Glomerular visceral epithelial cell (primary cell): Measurements from ENCODE around the gene STK10.
A peak's percentile ranks its signal among the peaks of the same experiment; 100 is the strongest.
"Not testable (repeated sequence)": the region's sequence is repeated elsewhere in the genome, so short reads cannot be mapped to it uniquely, and the experiment has no call there.

Experiments used
- DNase-seq: peaks from one replicate; pipeline ENCODE4 v3.0.0-alpha.2; 2016; ENCODE audit errors: extremely low spot score

STK10 gene

DNA sequence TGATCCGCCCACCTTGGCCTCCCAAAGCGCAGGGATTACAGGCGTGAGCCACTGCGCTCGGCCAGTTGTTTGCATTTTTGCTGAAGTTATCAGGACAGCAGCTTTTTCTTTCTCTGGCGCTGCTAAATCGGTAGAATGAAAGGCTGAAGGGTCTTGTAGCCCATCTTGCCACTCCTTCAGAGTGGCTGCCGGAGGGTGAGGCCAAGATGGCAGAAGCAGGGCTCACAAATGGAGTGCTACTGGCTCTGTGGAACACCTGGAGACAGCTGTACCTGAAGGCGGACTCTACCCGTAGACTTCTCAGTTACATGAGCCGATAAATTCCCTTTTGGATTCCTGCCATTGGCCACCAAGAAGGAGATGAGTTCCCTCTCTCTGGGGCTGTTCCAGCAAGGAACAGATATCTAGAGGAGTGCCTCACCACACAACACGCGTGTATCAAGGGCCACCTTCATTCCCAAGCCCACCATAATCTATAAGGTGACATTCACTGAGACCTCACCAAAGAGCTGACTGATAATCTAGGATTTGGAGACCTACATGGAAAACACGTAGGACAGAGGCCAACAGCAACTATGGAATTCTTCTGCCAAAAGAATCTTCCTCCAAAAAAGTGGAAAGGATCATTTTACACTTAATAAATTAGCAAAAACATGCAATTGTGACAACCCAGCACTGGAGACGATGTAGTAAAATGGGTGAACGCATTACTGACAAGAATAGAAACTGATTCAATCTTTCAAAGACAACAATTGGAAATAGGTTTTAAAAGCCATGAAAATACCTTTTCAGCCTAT is 21.8 kb downstream of the STK10 start:
- DNase-seq = no peak

GRCh38 chr5:172165465-172165864 is 22.6 kb downstream of the STK10 start:
- no peak for DNase-seq

DNA sequence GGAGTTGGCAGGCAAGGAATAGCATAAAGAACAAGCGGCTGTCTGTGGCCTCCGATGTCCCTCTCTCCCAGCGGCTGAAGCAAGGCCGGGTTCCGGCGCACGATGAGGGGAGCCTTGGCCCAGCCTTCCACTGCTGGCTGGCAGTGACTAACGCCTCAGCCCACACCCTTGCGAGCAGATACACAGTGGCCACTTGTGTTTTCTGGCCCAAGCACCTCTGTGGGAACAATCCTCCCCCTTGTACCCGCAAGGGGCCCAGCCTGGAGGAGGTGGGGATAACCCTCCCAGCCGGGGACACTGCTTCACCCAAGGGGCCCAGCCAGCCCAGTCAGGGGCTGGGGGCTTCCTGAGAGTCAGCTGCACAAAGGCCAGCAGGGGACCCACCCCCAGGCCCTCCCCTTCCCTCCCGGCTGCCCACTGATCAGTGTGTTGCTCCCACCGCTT is 23.2 kb downstream of the STK10 start:
- no peak for DNase-seq

- no peak for DNase-seq
These were observed 24.7 kb downstream of the STK10 start for GRCh38 chr5:172163346-172163745.

GRCh38 chr5:172162987-172163343 is 25.1 kb downstream of the STK10 start:
- no peak for DNase-seq

DNA sequence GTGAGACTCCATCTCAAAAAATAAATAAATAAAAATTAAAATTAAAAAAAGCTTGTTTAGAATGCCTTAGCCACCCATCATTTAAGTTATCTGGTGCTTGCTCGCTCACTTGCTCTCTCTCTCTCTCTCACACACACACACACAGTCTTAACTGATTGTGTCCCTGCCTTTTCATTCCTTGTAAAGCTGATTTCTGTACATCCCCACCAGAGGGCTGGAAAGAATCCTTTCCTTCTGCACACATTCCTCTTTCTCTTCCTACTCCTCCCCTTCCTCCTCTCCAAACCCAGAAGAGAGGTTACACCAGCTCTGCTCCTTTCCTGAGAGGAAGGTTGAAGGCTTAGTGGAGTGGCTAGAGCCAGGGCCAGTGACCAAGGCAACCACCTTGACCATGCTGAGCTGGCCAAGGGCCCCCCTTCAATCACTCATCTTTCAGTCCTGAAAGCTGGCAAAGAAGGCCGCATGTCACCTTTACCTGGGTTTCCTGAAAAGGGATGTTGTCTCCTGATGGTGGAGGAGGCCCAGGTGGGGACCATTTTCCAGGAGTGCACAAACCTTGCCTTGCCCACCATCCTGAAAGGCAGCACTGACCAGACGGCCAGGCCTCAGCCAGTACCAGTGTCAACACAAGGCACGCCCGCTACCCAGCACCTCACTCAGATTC is 25.6 kb downstream of the STK10 start:
- no peak for DNase-seq

DNA sequence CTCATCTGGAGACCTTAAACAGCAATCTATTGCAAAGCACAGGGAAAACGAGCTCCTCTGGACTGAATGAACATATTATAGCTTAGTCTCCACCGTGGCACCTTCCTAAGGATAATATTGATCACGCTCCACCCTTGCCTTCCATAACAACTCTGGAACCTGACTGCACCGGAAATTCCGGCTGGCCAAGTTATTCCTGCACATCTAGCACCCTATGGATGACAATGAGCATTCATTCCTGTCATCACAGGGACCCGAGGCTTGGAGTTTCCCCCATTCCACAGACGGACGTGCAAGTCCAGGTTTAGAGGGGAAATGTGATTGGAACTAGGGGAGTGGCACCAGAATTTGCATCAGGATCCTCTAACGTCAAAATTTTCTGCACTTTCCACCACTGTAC is 27.5 kb downstream of the STK10 start:
- no peak for DNase-seq

DNA sequence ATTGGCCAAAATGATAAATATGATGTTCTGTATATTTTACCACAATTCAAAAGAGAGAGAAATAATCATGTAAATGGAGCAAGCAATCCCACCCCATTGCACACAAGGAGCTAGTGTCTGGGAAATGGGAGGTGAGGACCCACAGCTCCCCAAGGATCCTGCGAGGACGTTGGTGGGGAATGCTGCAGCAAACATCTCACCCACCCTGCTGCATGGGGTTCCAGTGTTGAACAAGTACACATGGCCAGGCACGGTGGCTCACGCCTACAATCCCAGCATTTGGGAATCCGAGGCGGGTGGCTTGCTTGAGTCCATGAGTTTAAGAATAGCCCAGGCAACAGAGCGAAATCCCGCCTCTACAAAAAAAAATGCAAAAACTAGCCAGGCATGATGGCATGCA is 29.0 kb downstream of the STK10 start:
- DNase-seq = no peak

- DNase-seq = no peak
These were observed 31.5 kb downstream of the STK10 start for GRCh38 chr5:172156541-172156994.

GRCh38 chr5:172155101-172155500 is 32.9 kb downstream of the STK10 start:
- DNase-seq = not testable (repeated sequence)

DNA sequence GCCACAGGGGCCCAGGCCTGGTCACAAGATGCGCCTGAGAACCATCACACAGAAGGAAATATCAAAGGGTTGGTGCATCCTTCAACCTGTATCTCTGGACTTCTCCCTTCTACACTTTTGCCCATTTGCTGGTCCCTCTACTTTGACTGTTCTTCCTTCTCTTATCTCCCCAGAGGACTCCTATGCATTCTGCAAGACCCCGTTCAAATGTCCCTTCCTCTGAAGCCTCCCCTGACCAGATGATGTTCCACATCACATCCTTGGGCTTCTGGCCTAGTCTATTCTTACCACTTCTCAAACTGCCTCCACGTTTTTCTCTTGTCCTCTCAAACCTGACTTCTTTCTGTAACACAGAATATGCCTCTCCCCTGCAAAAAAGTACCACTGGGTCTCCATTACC is 34.3 kb downstream of the STK10 start:
- no peak for DNase-seq

DNA sequence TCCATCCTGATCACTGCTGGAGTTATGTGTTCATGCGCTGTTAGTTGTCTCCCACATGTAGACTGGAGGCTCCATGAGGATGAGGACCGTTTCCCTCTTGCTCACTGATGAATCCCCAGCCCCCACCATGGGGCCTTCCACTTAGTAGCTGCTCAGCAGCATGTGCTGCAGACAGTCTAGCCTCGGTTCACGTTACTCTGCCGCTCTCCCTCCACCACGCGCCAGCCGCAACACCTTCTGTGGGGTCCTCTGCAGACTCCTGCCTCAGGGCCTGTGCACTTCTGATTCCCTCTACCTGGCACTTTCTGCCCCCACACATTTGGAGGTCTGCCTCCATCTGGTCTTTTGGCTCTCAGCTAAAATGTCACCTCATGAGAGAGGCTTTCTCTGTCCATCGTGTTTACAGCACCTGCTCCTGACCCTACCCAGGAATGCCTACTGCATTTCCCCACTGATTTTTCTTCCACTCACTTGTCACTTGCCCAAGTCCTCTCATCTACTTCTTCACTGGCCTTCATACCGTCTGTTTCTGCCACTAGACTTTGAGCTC is 36.3 kb downstream of the STK10 start:
- no peak for DNase-seq

DNA sequence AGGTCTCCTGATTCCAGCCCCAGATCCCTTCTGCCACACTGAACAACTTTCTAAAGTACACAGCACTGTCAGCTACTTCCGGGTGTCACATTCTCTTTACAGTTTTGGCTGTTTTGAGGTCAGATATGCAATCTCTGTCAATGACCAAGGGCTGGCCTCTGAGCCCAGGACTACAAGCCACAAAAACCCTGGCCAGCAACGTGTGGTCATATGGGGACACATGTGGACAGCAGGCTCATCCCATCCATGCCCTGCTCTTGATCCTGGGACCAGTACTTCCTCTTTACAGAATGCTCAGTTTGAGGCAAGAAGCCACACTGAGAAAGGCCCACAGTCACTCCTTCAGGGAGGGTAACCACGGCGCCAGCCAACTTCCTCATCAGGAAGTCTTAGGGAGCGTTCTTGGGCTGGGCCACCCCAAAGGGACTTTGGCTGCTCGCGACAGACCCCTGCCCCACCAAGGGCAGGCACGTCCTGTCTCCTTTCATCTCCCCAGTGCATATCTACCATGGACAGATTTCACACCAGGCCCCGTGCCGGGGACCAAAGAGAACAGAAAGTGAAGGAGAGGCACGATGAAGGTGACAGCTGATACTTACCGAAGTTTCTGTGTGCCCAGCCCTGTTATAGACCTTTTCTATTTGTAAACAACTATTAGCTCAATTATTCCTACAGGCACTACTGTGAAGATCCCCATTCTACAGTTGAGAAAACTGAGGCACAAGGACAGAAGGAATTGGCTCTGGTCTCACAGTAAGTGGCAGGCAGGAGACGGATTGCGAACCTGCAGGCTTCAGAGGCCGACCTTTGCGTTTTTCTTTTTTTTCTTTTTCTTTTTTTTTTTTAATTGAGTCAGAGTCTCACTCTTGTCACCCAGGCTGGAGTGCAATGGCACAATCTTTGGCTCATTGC is 37.3 kb downstream of the STK10 start:
- DNase-seq = peak; percentile 20

DNA sequence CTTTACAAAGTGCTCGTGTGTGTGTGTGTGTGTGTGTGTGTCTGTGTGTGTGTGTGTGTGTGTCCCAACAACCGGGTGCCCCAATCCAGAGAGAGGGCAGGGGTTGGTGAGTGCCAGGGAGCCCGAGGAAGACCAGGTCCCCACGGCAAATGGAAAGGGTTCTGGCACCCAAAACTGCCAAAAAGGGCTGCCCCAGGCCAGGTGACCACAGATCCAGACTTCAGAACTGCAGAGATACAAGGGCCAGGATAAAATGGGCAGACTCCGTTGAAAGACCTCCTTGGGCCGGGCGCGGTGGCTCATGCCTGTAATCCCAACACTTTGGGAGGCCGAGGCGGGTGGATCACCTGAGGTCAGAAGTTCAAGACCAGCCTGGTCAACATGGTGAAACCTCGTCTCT is 38.5 kb downstream of the STK10 start:
- DNase-seq = not testable (repeated sequence)

GRCh38 chr5:172149073-172149472 is 39.0 kb downstream of the STK10 start:
- DNase-seq = no peak

DNA sequence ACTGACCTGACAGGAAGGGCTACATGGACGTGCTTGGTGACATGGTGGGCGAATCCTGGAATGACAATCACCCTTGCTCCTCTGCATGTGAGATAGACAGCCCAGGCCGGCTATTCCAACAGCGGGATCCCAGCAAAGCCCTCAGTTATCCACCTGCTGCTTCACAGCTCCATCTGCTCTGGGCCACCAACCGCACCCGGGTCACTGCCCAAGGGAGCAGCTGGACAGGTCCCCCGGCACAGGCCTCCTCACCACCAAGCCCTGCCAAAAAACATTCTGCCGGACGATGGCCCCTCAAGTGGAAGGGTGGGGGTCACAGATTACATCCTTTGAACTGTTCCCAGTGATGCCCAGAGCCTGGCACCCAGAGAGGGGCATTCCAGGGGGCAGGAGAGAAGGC is 39.6 kb downstream of the STK10 start:
- no peak for DNase-seq

GRCh38 chr5:172147857-172148256 is 40.2 kb downstream of the STK10 start:
- no peak for DNase-seq

DNA sequence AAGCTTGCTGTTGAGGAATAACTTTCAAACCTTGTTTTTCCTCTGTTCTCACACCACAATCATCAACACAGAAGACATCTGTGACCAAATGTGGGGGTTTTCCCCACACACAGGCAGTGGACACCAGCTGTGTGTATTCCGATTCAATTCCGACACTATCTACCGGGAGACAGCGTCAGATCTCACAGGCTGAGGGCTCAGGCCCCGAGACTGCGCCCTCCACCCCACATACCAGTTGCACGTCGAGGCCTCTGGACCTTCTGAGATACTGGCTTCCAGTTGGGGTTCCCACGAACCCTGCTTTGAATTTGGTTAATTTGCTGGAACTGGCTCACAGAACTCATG is 41.3 kb downstream of the STK10 start:
- DNase-seq = no peak

- DNase-seq = peak; percentile 25
These were observed 41.9 kb downstream of the STK10 start for GRCh38 chr5:172145870-172146747.

DNA sequence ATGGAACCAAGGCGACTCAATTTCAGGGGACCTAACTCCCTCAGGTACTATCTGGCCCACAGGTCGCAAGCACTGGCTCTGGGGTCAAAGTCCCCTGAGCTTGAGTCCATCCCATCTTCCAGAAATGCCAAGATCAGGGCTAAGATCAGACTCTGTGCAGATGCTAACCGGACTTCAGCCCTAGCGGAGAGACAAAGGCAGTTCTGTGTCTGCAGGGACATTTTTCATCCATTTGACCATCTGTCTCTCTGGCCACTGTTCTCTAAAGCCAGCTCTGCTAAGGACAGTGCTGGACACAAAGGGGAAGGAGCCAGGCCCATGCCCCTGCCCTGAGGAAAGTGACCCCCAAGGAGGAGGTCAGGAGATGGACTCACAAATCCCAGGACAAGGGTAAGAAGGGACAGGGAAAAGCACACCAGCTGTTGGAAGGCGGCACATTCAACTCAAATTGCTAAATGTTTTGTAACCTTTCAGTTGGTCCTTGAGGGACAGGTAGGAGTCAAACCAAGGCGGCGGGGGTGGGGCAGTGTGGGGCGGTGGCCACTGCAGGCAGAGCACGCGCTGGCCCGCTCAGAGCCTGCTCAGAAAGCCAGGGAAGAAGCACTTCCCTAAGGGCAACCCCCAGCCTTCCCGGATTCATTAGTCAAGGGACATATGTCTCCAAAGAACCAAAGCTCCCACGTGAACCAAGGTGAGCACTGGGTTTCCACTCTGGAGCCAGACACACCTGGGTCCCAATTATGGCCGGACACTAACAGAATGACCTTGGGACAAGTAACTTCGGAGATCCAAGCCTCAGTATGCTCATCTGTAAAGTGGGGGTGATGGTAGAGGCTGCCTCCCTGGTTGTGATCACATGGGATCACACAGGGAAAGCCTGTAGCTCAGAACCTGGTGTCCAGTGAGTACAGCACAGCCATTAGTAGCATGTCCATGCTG is 42.8 kb downstream of the STK10 start:
- no peak for DNase-seq
